Measurements from ENCODE around the gene DGKA.
"Not testable (repeated sequence)": the region's sequence is repeated elsewhere in the genome, so short reads cannot be mapped to it uniquely, and the experiment has no call there.

Gene DGKA

GRCh38 chr12:55999999-56000540, 69.1 kb downstream of the DGKA start:
- not testable (repeated sequence) for DNase-seq

DNA sequence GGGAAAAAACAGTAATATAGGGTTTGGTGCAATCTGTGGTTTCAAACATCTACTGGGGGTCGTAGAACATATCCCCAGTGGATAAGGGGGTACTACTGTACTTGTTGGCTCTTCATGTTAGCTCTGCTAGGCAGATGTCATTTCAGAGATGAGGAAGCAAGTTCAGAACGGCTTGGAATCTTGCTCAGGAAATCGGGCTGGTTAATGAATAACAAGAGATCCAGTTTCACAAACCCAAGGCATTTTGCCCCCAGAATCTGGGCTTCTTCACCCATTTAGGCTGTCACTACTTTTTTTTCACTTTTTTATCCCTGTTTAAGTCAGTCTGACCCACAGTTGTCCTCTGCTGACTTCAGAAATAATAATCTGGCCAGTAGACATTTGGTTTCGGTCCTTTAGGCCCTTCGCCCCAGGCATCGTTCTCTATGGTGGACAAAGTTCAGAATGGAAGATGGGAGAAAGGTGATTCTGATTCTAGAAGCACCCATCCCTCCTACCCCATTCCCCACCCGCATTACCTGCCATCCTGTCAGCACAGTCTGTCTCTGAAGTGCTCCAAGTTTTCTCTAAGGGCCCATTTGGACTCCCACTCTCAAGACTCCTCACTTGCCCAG, 70.6 kb downstream of the DGKA start:
- DNase-seq = no peak

DNA sequence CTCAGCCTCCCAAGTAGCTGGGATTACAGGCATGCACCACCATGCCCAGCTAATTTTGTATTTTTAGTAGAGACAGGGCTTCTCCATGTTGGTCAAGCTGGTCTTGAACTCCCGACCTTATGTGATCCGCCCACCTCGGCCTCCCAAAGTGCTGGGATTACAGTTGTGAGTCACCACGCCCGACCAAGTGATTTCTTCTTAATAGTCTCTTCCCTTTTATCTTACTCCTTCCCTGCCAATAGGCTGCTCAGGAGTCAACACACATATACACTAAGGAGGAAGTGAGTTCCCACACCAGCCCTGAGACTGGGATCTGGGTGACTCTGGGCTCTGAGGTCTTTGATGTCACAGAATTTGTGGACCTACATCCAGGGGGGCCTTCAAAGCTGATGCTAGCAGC, 72.4 kb downstream of the DGKA start:
- not testable (repeated sequence) for DNase-seq

All from CD4-positive, alpha-beta T cell treated with Interleukin-17A for 4 hours (primary cell).